RWPE1 (cell line): Measurements from ENCODE around the gene PALLD.

Source experiments
- CTCF ChIA-PET: fragments of 350-600 bp; sonication (Branson Sonifier 250); formaldehyde crosslinking; extraction: SDS; loops from one replicate; lab custom pipeline; 2021; lab: Yijun Ruan, JAX
- POLR2A ChIA-PET: fragments of 400-600 bp; formaldehyde crosslinking; extraction: SDS; loops from one replicate; lab custom pipeline; 2020; ENCODE audit warnings: antibody characterized with exemption; ENCODE audit not compliant: low non-redundant PET; lab: Yijun Ruan, JAX
- DNase-seq: peaks from one replicate; pipeline ENCODE4 v3.0.0; 2012; ENCODE audit warnings: low spot score
- H3K27ac ChIP-seq: fragments of 450-650 bp; 2 replicates; pipeline ENCODE4 v1.5.1; 2017
- TF ChIP-seq, protein P1 (sequence below): fragments of 450-650 bp; conservative IDR thresholded peaks from 2 replicates; pipeline ENCODE4 v1.5.1; 2017; ENCODE audit warnings: low read depth, mild to moderate bottlenecking

PALLD gene

DNA sequence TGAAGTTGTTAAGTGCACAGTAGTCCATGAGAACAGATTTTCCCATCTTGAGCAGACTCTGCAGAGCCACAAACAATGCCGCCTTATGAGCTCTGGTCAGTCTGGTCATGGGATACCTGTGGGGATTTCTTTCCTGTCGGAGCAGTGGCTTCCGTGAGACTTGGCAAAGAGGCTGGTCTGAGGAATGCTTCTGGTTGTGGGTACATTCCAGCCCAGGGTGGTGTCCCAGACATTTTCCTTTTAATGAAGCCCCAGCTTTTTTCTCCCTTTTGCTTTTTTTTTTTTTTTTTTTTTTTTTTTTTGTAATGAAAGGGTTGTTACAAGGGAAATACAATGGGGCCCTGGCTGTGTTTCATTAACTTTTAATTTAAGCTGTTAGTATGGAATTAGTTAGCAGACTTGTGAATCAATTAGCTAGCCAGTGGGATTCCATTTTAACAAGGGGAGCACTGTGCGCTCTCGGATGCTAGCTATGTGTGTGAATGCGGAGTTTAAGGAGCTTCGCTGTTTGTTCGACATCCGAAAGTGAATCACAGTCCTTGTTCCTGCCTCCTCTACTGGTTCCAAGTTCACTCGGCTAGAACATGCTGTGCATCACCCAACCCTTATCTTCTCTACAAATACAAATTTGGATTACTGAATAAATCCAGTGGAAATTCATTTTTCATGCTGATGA, 288.1 kb downstream of the PALLD start:
- TF ChIP-seq, protein P1, sequence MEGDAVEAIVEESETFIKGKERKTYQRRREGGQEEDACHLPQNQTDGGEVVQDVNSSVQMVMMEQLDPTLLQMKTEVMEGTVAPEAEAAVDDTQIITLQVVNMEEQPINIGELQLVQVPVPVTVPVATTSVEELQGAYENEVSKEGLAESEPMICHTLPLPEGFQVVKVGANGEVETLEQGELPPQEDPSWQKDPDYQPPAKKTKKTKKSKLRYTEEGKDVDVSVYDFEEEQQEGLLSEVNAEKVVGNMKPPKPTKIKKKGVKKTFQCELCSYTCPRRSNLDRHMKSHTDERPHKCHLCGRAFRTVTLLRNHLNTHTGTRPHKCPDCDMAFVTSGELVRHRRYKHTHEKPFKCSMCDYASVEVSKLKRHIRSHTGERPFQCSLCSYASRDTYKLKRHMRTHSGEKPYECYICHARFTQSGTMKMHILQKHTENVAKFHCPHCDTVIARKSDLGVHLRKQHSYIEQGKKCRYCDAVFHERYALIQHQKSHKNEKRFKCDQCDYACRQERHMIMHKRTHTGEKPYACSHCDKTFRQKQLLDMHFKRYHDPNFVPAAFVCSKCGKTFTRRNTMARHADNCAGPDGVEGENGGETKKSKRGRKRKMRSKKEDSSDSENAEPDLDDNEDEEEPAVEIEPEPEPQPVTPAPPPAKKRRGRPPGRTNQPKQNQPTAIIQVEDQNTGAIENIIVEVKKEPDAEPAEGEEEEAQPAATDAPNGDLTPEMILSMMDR: no peak
- DNase-seq: peak; percentile 33
- ChIA-PET POLR2A (no interaction called here), CTCF (no interaction called here)
- H3K27ac ChIP-seq: peak overlapping the region; percentile 50; the same call in 1 of the 2 replicates

DNA sequence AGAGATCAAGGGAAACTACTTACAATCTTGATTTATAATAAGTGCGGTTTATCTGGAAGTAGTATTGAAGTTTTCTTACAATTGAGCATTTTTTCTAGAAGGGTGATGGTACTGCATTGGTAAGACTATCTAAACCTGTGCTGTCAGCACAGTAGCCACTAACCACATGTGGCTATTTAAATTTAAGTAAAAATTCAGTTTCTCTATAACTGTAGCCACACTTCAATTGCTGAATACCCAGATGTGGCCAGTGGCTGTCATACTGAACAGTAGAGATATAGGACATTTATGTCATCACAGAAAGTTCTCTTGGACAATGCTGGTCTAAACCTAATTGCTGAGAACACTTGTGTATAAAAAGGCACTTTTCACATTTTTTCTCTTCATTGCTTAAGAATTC, 290.5 kb downstream of the PALLD start:
- no peak for DNase-seq
- TF ChIP-seq, protein P1: no peak
- H3K27ac ChIP-seq: no peak overlapping the region
- ChIA-PET POLR2A (no interaction called here), CTCF (no interaction called here)

DNA sequence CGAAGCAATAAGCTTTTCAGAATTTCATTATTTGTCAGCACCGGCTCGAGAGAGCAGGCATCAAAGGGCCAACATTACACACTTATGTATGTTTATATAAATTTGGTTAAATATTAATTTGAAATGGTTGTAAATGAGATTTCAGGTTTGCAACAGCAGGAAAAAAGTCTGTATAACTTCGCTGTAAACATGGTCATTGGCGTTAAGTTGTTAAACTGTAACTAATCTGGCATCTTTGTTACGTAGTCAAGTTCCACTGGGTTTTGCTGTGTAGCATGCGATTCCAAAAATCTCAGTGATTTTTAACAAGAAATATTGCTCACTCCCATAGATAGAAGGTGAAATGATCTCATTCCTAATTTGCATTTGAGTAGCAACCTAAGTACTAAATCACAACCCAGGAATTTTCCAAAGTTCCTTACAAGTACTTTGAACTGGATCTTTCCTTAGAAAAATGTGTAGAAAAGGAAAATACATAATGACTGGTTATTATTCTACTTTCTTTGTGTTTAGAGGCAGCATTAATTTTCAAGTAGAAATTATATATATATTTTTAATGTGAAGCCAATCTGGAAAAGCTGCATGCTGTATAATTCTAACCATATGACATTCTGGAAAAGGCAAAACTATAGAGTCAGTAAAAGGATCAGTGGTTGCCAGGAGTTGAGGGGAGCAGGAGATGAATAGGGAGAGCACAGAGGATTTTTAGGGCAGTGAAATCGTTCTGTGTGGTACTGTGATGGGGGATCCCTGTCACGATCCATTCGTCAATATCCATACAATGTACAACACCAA, 291.1 kb downstream of the PALLD start:
- POLR2A ChIA-PET: no interaction called here
- CTCF ChIA-PET: no interaction called here
- TF ChIP-seq, protein P1: no peak
- no peak for DNase-seq
- H3K27ac ChIP-seq: no peak overlapping the region

DNA sequence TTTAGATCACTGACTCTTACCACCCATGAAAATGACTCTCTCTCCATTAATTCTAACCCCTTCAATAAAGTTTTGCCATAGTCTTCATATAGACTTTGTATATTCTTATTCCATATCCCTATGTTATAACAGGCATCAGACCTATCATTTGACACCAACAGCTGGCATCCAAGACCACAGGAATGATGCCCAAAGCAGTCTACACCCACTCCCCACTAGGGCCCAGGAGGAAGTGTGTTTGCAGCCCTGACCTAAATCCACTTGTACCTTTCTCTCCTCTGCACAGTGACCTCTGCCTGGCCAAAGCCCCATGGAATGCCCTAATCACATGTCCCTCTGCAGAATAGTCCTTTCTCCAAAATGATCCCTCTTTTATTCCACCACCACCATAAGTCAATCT, 294.0 kb downstream of the PALLD start:
- ChIA-PET CTCF (no interaction called here), POLR2A (no interaction called here)
- H3K27ac ChIP-seq: no peak overlapping the region
- DNase-seq: no peak
- TF ChIP-seq, protein P1: no peak

DNA sequence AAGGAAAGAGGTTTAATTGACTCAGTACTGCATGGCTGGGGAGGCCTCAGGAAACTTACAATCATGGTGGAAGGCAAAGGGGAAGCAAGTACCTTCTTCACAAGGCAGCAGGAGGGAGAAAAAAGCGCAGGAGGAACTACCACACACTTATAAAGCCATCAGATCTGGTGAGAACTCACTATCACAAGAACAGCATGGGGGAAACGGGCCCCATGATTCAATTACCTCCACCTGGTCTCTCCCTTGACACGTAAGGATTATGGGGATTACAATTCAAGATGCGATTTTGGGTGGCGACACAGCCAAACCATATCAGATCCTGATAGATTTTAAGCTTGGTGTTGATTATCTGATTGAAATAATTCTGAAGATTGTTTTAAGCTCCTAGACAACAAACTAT, 294.5 kb downstream of the PALLD start:
- DNase-seq: no peak
- H3K27ac ChIP-seq: no peak overlapping the region
- ChIA-PET CTCF (no interaction called here), POLR2A (no interaction called here)
- TF ChIP-seq, protein P1: no peak

DNA sequence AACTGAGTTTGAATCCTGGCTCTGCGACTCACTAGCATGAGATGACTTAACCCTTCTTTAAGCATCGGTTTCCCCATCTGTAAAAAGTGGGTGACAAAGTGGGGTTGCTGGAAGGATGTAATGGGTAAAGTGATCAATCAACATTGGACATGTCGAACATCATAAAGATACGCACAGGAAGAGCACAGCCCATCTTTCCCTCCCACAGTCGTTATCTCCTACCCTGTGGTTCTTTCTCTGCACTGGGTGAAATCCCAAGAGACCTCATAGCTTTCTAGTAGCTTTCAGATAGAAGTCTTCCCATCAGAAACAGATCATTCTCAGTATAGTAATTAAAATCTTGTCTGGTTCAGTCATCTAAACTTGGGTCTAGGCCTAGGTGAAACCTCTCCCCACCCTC, 296.7 kb downstream of the PALLD start:
- POLR2A ChIA-PET: no interaction called here
- TF ChIP-seq, protein P1: no peak
- CTCF ChIA-PET: no interaction called here
- DNase-seq: no peak
- no peak overlapping the region for H3K27ac ChIP-seq
